GM18951 (cell line): ENCODE results near the gene MYO3A.
"Not testable (repeated sequence)": the region's sequence is repeated elsewhere in the genome, so short reads cannot be mapped to it uniquely, and the experiment has no call there.

ENCODE experiments used
- POLR2A ChIP-seq: IDR thresholded peaks from 4 replicates; pipeline ENCODE4 v1.6.1; 2011; ENCODE audit warnings: mild to moderate bottlenecking; ENCODE audit not compliant: insufficient read length, insufficient read depth; ENCODE audit errors: extremely low read depth
- in situ Hi-C: fragments of 300-500 bp; cut with MboI; formaldehyde crosslinking; loops from one replicate; pipeline ENCODE4 v1.12.0; 2022; ENCODE audit warnings: low sequenced_read_pairs, mixed read lengths, inconsistent platforms; ENCODE audit not compliant: unreplicated experiment

The MYO3A gene

GRCh38 chr10:26024303-26024702 lies 90.3 kb downstream of the MYO3A start:
- no peak for TF ChIP-seq POLR2A
- in situ Hi-C loops: no loop called here

GRCh38 chr10:26025523-26025922 lies 91.5 kb downstream of the MYO3A start:
- no peak for TF ChIP-seq POLR2A
- in situ Hi-C loops: no loop called here

DNA sequence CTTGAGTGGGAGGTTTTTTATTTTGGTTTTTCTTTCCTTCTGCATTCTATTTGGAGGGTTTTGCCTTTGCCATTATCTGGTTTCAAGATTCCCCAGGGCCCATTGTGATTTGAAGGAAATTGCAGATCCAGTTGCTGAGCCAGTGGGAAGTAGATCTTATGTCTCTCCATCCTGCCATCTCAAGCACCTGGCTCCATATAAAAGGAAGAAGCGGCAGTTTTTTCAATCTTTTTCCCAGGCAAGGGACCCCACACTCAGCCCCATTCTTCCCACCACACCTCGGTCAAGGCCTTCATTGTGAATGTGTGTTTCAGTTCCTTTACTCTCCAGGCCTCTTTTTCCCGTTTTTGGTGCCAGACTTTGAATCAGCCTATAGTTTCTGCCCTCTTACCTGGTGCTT lies 95.8 kb downstream of the MYO3A start:
- in situ Hi-C loops: no loop called here
- no peak for TF ChIP-seq POLR2A

GRCh38 chr10:26031300-26031699 lies 97.3 kb downstream of the MYO3A start:
- in situ Hi-C loops: no loop called here
- no peak for TF ChIP-seq POLR2A

DNA sequence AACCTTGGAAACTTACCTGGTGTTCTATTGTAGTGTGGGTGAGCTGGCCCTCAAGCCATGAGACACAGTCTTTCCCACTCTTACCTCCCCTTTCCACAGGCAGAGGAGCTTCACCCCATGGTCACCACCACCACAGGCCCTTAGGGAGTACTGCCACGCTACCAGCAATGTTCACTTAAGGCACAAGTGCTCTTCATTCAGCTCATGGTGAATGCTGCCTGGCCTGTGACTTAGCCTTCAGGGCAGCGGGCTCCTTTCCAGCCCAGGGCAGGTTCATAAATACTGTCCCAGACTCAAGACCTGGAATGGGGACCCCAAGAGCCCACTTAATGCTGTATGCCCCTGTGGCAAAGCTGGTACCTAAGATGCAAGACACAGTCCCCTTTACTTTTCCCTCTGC lies 109.4 kb downstream of the MYO3A start:
- TF ChIP-seq POLR2A: no peak
- in situ Hi-C loops: no loop called here

- in situ Hi-C loops: no loop called here
- no peak for TF ChIP-seq POLR2A
These were observed 110.2 kb downstream of the MYO3A start for GRCh38 chr10:26044141-26044749.

GRCh38 chr10:26046073-26046700 lies 112.2 kb downstream of the MYO3A start:
- TF ChIP-seq POLR2A: no peak
- in situ Hi-C loops: no loop called here

GRCh38 chr10:26048756-26049155 lies 114.7 kb downstream of the MYO3A start:
- in situ Hi-C loops: no loop called here
- TF ChIP-seq POLR2A: no peak

DNA sequence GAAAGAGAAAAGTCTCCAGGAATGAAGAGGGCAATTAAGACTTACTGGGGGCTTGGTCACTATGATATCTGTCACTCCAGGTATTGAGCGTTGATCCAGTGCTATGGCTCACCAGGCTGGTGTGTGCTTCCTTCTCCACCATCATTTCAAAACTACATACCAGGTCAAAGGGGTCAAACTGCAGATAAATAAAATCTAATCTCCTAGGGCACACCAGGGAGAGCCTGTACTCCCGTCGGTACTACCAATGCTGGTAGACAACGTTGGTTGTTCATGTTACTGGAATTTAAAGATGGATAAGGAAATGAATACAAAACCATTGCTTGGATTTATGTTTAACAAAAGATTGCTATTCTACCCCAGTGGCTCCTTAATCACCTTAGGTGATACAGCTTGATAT lies 118.3 kb downstream of the MYO3A start:
- no peak for TF ChIP-seq POLR2A
- in situ Hi-C loops: no loop called here

DNA sequence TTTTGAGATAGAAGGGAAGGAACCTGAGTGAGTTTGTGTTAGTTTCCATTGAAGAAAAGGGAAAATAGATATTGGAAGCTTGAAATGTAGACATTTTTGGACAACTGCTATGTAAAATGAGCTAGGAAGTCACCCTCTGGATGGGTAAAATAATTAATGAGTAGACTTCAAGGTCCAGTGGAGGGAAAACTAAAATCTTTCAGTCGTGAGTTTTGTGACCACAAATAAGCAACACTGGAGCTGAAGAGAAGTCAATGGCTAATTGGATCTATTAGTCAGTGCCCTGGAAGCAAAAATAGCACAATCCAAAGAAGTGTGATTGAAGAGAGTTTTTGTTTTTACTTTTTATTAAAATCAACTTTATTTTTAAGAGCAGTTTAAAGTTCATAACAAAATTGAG lies 123.4 kb downstream of the MYO3A start:
- in situ Hi-C loops: no loop called here
- TF ChIP-seq POLR2A: no peak

- in situ Hi-C loops: no loop called here
- TF ChIP-seq POLR2A: no peak
These were observed 130.1 kb downstream of the MYO3A start for GRCh38 chr10:26064106-26064505.

DNA sequence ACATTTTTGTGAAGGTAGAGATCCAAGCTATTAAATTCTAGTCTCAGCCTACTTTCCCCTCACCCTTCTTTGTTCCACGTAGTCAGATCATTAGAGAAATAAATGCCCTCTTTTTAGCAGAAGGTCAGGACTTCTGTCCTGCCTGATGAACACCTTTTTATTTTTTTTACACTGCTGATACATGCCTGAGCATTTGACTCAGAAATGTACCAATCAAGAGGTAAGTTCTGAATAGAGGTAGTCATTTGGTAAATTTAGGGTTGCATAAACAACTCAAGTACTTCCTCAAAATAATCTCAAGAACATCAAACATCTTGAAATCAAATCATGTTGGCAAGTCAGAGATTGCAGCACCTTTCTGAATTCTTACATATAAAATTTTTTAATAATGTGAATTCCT lies 133.7 kb downstream of the MYO3A start:
- in situ Hi-C loops: no loop called here
- TF ChIP-seq POLR2A: no peak

GRCh38 chr10:26080971-26081370 lies 146.9 kb downstream of the MYO3A start:
- in situ Hi-C loops: not testable (repeated sequence)

DNA sequence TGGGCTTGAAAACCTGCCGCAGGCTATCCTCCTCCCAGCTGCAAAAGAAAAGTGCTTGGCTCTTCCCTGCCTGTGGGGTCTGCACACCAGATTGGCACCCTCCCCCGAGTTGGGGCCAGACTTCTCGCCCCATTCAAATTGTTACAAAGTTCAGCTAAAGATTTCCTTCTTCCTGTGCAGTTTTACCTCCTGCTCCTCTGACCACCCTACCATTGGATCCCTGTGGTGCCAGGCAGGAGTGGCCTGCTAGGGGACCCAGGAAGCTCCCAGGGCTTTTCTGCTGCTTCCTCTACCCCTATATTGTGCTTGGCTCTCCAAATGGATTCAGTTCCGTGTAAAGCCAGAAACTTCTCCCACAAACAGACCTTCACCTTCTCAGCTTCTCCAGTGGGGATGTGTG lies 147.4 kb downstream of the MYO3A start:
- in situ Hi-C loops: no loop called here
- TF ChIP-seq POLR2A: no peak

DNA sequence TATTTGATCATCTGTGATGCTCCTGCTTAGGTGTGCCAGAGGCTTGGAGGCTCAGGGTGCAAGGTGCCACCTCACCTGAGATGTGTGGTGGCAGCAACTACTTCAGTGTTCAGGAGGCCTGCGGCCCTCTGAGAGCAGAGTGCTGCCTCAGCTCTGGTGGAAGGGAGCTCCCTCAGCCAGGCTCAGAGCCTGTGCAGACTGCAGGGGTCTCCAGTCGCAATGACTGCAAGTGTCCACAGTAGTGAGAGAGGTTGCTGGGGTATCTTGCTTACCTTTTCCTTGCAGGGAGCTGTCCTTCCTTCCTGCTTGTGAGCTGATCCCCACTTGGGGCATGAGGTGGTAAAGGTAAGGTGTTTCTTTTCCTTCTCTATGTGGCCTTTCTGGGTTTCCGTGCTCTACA lies 151.5 kb downstream of the MYO3A start:
- no peak for TF ChIP-seq POLR2A
- in situ Hi-C loops: no loop called here
